Gastrocnemius medialis (tissue), 4 donors: Measurements from ENCODE around the gene ST8SIA6.

Source experiments
- CTCF ChIP-seq, 5 experiments: fragments of 450-650 bp in 3 of 5; fragments of 200-600 bp in 2 of 5; sonication (generic) in 2 of 5; IDR thresholded peaks in 4 of 5; conservative IDR thresholded peaks in 1 of 5; 1 replicate in 4 of 5; 2 replicates in 1 of 5; pipeline ENCODE4 v1.5.1; 2016 to 2019; ENCODE audit warnings: antibody characterized with exemption in 5 of 5, mild to moderate bottlenecking in 3 of 5, moderate library complexity in 3 of 5
- POLR2A ChIP-seq, 2 donors: fragments of 450-650 bp; IDR thresholded peaks; one replicate each; pipeline ENCODE4 v1.6.1; 2017; ENCODE audit warnings: antibody characterized with exemption in 2 of 2, mild to moderate bottlenecking in 2 of 2, moderate library complexity in 2 of 2

DNA sequence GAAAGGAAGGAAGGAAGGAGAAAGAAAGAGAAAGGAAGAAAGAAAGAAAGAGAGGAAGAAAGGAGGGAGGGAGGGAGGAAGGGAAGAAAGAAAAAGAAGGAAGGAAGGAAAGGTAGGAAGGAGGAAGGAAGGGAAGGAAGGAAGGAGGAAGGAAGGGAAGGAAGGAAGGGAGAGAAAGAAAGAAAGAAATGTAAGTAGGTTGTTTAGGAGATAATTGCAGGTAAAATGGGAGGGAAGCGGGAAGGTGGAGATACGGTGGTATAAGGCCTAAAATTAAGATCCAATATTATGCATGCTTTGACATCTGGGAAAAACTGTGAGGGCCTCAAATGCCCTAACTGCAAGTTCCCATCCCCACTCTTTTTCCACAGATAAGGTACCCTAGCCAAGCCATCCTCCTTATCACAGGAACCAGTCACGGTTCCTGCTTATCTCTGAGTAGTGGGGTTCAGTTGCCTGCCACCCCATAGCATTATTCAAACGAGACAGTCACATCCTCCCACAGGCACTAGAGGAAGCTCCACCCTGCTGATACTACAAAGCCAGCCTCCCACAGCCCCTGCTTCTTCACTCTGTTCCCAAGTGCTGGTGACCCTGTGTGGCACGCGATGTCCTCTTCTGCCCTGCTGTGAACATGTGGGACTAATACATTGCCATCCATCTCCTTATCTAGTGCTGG is 28.7 kb downstream of the ST8SIA6 start:
- TF ChIP-seq CTCF (IDR thresholded peaks at IDR 0.05 in 4 of 5, conservative IDR thresholded peaks at IDR 0.05 in 1 of 5), result no peak
- no peak for TF ChIP-seq POLR2A (IDR thresholded peaks at IDR 0.05)
